WERI-Rb-1 (cell line): Measurements from ENCODE around the gene CATSPERD.
A peak's percentile ranks its signal among the peaks of the same experiment; 100 is the strongest.

ENCODE experiments used
- DNase-seq: peaks from one replicate; pipeline ENCODE4 v3.0.0-alpha.2; 2020
- H3K27ac ChIP-seq: fragments of 250-450 bp; sonication (Bioruptor Pico); 2 replicates; pipeline ENCODE4 v1.5.1; 2020; ENCODE audit warnings: mild to moderate bottlenecking, moderate library complexity
- H3K27me3 ChIP-seq: fragments of 250-450 bp; sonication (Bioruptor Pico); 2 replicates; pipeline ENCODE4 v1.5.1; 2021; ENCODE audit warnings: mild to moderate bottlenecking, low read depth, moderate library complexity; ENCODE audit not compliant: insufficient read depth, severe bottlenecking
- H3K36me3 ChIP-seq: fragments of 250-450 bp; sonication (Bioruptor Pico); 2 replicates; pipeline ENCODE4 v1.5.1; 2020; ENCODE audit warnings: mild to moderate bottlenecking, moderate library complexity
- H3K4me3 ChIP-seq: 2 replicates; pipeline ENCODE4 v1.5.1; 2011; ENCODE audit warnings: low read depth, mild to moderate bottlenecking, control low read depth, low read length
- H3K9me3 ChIP-seq: fragments of 250-450 bp; sonication (Bioruptor Pico); 2 replicates; pipeline ENCODE4 v1.5.1; 2021; ENCODE audit warnings: mild to moderate bottlenecking, moderate library complexity; ENCODE audit not compliant: severe bottlenecking
- CTCF ChIP-seq: IDR thresholded peaks from 2 replicates; pipeline ENCODE4 v1.5.1; 2011; ENCODE audit warnings: low read depth, mild to moderate bottlenecking, control low read depth, inconsistent platforms, low read length

CATSPERD gene

GRCh38 chr19:5809053-5809452, 88.6 kb downstream of the CATSPERD start:
- Histone ChIP-seq H3K27me3 (no peaks in the 10 kb centered on the region), H3K4me3 (no peak overlapping the region), H3K9me3 (no peaks in the 10 kb centered on the region), H3K36me3 (no peaks in the 10 kb centered on the region), H3K27ac (no peak overlapping the region)
- no peak for TF ChIP-seq CTCF
- no peak for DNase-seq

- TF ChIP-seq CTCF: no peak
- Histone ChIP-seq H3K4me3 (no peak overlapping the region), H3K9me3 (no peaks in the 10 kb centered on the region), H3K36me3 (no peaks in the 10 kb centered on the region), H3K27ac (no peak overlapping the region), H3K27me3 (no peaks in the 10 kb centered on the region)
- no peak for DNase-seq
Measured at GRCh38 chr19:5809469-5809868, 89.0 kb downstream of the CATSPERD start.

DNA sequence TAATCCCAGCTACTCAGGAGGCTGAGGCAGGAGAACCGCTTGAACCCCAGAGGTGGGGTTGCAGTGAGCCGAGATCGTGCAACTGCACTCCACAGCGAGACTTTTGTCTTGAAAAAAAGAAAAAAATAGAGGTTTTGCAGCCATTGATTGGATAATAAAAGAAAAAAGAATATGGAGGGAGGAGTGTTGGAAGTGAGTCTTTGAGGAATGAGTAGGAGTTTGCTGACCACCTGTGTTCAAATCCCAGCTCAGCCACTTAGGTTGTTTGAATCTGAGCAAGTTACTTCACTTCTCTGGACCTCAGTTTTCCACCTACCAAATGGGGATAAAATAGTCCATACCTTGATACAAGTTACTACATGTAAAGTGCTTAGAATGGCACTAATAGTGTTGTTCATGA, 90.7 kb downstream of the CATSPERD start:
- Histone ChIP-seq H3K27ac (no peak overlapping the region), H3K9me3 (no peaks in the 10 kb centered on the region), H3K27me3 (no peaks in the 10 kb centered on the region), H3K36me3 (no peaks in the 10 kb centered on the region), H3K4me3 (no peak overlapping the region)
- no peak for TF ChIP-seq CTCF
- DNase-seq: no peak

GRCh38 chr19:5814123-5814851, 93.8 kb downstream of the CATSPERD start:
- no peak for DNase-seq
- H3K36me3 ChIP-seq: no peaks in the 10 kb centered on the region
- no peak for TF ChIP-seq CTCF
- no peaks in the 10 kb centered on the region for H3K9me3 ChIP-seq
- 0 out of 2 replicates have a peak overlapping the region, but pooled peaks have one; percentile 0 for H3K27ac ChIP-seq
- H3K27me3 ChIP-seq: no peaks in the 10 kb centered on the region
- no peak overlapping the region for H3K4me3 ChIP-seq

GRCh38 chr19:5814852-5815246, 94.4 kb downstream of the CATSPERD start:
- no peak overlapping the region for H3K4me3 ChIP-seq
- peak; percentile 35 for DNase-seq
- 0 out of 2 replicates have a peak overlapping the region, but pooled peaks have one; percentile 0 for H3K27ac ChIP-seq

More at GRCh38 chr19:5814852-5815246, 94.4 kb downstream of the CATSPERD start:
- TF ChIP-seq CTCF: no peak
- Histone ChIP-seq H3K9me3 (no peaks in the 10 kb centered on the region), H3K27me3 (no peaks in the 10 kb centered on the region), H3K36me3 (no peaks in the 10 kb centered on the region)
